ENCODE measurements around the gene OR2V1.
"Not testable (repeated sequence)": the region's sequence is repeated elsewhere in the genome, so short reads cannot be mapped to it uniquely, and the experiment has no call there.

DNA sequence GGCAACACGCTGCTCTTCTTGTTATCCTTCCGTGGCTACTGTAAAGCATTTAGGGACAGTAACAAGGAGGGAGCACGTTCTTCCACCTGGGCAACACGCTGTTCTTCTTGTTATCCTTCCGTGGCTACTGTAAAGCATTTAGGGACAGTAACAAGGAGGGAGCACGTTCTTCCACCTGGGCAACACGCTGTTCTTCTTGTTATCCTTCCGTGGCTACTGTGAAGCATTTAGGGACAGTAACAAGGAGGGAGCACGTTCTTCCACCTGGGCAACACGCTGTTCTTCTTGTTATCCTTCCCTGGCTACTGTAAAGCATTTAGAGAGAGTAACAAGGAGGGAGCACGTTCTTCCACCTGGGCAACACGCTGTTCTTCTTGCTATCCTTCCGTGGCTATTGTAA lies 17.4 kb downstream of the OR2V1 start:
- not testable (repeated sequence) for TF ChIP-seq SP2 (CRISPR knock-in tag; IDR thresholded peaks at IDR 0.05); ZBTB33 (CRISPR knock-in tag; IDR thresholded peaks at IDR 0.05); ETV6 (CRISPR knock-in tag; conservative IDR thresholded peaks at IDR 0.05); EZH2 (conservative IDR thresholded peaks at IDR 0.05; ENCODE audit: low read depth, low read length); ZNF343 (CRISPR knock-in tag; IDR thresholded peaks at IDR 0.05); DMTF1 (CRISPR knock-in tag; IDR thresholded peaks at IDR 0.05); CTCF (CRISPR knock-in tag; IDR thresholded peaks at IDR 0.05)
